ENCODE data around the gene TDP1.

The TDP1 gene

GRCh38 chr14:89955745-89956660 is at the start of gene TDP1:
Gene TDP1, plus strand, starts transcription at chr14:89955927. Its CDS starts 7,188 bp downstream, at chr14:89963115.
- peak; percentile 63 for DNase-seq (ENCODE audit: low read depth, low spot score)
- ChIA-PET POLR2A (interaction anchor here (0.7 to 1.7 kb wide), 4 partner anchors 10 to 929 kb away, joined by 3 to 4 read pairs (median 4); no protein-coding TSS in a partner anchor), CTCF (interaction anchor here (0.9 to 14.1 kb wide), 5 partner anchors 10 to 930 kb away, joined by 3 to 164 read pairs (median 8); no protein-coding TSS in a partner anchor)
- H3K4me3 ChIP-seq (ENCODE audit: low read depth, low read length), result peak within 1 kb of the TSS; percentile 74
- TF ChIP-seq, protein P1, sequence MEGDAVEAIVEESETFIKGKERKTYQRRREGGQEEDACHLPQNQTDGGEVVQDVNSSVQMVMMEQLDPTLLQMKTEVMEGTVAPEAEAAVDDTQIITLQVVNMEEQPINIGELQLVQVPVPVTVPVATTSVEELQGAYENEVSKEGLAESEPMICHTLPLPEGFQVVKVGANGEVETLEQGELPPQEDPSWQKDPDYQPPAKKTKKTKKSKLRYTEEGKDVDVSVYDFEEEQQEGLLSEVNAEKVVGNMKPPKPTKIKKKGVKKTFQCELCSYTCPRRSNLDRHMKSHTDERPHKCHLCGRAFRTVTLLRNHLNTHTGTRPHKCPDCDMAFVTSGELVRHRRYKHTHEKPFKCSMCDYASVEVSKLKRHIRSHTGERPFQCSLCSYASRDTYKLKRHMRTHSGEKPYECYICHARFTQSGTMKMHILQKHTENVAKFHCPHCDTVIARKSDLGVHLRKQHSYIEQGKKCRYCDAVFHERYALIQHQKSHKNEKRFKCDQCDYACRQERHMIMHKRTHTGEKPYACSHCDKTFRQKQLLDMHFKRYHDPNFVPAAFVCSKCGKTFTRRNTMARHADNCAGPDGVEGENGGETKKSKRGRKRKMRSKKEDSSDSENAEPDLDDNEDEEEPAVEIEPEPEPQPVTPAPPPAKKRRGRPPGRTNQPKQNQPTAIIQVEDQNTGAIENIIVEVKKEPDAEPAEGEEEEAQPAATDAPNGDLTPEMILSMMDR (IDR thresholded peaks at IDR 0.05; ENCODE audit: insufficient read depth, low read length, missing control alignments), result no peak

GRCh38 chr14:89906000-89906399 is 49.7 kb upstream of the TDP1 start:
- no peak for DNase-seq (ENCODE audit: low read depth, low spot score)
- POLR2A ChIA-PET, result no interaction called here
- no peak overlapping the region for H3K4me3 ChIP-seq (ENCODE audit: low read depth, low read length)
- TF ChIP-seq, protein P1 (IDR thresholded peaks at IDR 0.05; ENCODE audit: insufficient read depth, low read length, missing control alignments), result no peak
- CTCF ChIA-PET, result interaction anchor here (0.7 kb wide), 1 partner anchor 9 kb away, joined by 4 read pairs; no protein-coding TSS in a partner anchor

DNA sequence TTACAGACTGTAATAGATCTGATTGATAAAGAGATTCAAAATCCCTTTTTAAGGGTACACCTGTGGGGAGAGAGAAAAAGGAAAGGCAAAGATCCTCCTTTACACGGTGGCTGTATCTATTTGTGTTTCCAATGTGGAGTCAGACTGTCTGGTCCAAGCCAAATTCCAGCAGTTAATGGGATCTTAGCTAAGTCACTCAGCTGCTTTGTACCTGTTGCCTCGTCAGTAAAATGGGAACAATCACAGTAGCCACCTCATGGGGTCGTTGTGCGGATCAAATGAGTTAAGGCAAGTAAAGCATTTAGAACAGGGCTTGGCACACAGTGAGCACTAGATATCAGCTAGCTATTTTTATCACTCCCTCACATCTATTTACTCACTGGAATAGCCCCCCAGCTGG is 48.1 kb upstream of the TDP1 start:
- CTCF ChIA-PET, result interaction anchor here (1.0 kb wide), 1 partner anchor 31 kb away, joined by 3 read pairs; no protein-coding TSS in a partner anchor
- no peak for DNase-seq (ENCODE audit: low read depth, low spot score)
- TF ChIP-seq, protein P1 (IDR thresholded peaks at IDR 0.05; ENCODE audit: insufficient read depth, low read length, missing control alignments), result no peak
- POLR2A ChIA-PET, result no interaction called here
- H3K4me3 ChIP-seq (ENCODE audit: low read depth, low read length), result no peak overlapping the region

DNA sequence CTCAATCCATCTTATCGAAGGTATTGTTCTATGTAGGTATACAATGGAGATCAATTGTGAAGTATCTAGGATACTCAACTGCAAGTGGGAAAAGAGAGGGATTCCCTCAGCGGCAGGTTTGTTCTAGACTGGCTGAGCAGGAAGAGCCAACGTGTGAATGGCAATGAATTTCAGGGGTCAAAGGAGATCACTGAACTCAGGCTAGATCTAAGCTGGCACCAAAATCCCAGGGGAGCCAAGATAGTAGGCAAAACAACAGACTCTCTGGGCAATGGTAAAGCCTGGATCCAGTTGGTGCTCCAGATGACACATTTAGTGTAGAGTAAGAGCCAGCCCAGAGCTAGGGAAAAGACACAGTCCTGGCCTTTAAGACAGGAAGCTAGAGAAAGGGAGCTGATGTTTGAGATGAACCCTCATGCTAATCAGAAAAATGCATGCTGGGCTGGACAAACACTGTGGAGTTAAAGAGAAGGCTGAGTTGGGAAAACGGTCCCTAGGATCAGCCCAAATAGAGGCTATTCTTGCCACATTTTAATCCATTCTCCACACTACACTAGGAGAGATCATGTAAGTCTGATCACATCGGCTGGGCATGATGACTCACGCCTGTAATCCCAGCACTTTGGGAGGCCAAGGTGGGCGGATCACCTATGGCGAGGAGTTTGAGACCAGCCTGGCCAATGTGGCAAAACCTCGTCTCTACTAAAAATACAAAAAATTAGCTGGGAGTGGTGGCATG is 46.8 kb upstream of the TDP1 start:
- ChIA-PET CTCF (interaction anchor here (1.0 kb wide), 1 partner anchor 30 kb away, joined by 3 read pairs; no protein-coding TSS in a partner anchor), POLR2A (no interaction called here)
- TF ChIP-seq, protein P1 (IDR thresholded peaks at IDR 0.05; ENCODE audit: insufficient read depth, low read length, missing control alignments), result no peak
- no peak overlapping the region for H3K4me3 ChIP-seq (ENCODE audit: low read depth, low read length)
- no peak for DNase-seq (ENCODE audit: low read depth, low spot score)

DNA sequence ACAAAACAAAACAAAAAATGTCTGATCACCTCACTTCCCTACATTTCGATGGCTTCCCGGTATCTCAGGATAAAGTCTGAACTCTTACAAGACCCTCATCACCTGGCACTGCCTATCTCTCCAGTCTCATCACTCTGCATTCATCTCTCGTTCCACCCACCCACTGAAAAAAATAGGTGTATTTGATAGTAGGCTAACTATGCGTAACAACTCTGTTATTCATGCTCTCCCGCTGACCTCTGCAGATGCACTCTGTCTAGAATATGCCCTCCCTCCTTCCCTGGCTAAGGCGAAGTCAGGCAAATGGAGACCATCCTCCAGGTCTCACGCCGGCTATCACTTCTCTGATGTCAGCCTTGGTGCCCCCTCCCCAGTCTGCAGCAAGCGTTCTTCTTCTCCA is 46.1 kb upstream of the TDP1 start:
- CTCF ChIA-PET, result no interaction called here
- TF ChIP-seq, protein P1 (IDR thresholded peaks at IDR 0.05; ENCODE audit: insufficient read depth, low read length, missing control alignments), result no peak
- POLR2A ChIA-PET, result no interaction called here
- no peak overlapping the region for H3K4me3 ChIP-seq (ENCODE audit: low read depth, low read length)
- DNase-seq (ENCODE audit: low read depth, low spot score), result no peak

DNA sequence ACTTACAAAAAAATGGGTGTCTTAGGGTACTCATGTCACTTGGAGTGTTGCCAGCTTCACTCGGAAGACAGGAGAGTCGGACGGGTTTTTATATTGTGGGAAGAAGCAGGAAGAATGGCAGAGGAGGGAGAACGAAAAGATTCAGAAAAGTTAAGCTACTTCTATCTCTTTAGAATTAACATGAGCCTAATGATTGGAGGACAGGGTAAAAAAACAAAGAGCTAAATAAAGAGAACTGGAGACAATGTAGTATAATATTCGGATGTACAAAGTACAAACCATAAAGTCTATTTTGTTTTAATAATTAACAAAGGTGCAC is 45.1 kb upstream of the TDP1 start:
- no peak overlapping the region for H3K4me3 ChIP-seq (ENCODE audit: low read depth, low read length)
- POLR2A ChIA-PET, result no interaction called here
- DNase-seq (ENCODE audit: low read depth, low spot score), result no peak
- TF ChIP-seq, protein P1 (IDR thresholded peaks at IDR 0.05; ENCODE audit: insufficient read depth, low read length, missing control alignments), result no peak
- CTCF ChIA-PET, result interaction anchor here (0.7 to 1.7 kb wide), 5 partner anchors 8 to 877 kb away, joined by 3 to 7 read pairs (median 3); no protein-coding TSS in a partner anchor

Data from AG04449 (cell line).